Middle frontal gyrus (tissue), 1 donor: Measurements from ENCODE around the gene METTL1.
"Not testable (repeated sequence)": the region's sequence is repeated elsewhere in the genome, so short reads cannot be mapped to it uniquely, and the experiment has no call there.

Experiments
- DNase-seq: peaks from one replicate; pipeline ENCODE4 v3.0.0-alpha.2; 2015; ENCODE audit warnings: low spot score; ENCODE audit errors: extremely low spot score

METTL1 gene

DNA sequence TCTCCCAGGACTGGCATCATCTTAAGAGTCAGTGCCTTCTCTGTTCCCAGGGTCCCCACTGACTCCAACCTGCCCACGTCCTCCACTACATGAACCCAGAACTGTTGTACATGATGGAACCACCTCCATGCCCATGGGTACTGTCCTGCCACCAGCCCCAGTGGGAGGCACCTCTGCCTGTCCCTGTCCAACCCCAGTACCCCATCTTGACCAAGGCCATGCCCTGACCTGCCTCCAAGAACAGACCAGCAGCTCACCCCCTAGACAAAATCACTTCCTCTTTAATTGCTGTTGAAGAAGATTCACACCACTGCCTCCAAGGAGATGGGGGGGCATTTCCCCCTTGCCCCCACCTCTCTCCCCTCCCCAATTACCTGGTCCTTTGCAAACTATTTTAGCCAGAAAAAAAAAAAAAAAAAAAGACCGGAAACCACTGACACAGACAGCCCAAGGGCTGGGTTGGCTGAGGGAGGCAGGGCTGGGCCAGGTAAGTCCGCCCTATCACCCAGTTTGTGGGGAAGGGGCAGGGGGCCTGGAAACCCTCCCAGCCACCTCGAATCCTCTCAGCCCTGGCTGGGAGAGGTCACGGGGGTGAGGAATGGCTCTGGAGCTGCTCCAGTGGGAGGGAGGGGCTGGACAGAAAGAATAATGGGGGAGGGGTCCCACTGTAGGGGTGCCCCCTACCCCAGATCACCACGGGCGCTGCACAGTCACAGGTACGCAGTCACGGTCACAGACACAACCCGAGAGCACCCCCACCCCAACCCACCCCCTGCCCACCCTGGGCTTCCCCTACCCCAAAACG is 46.8 kb downstream of the METTL1 start:
- DNase-seq = no peak

DNA sequence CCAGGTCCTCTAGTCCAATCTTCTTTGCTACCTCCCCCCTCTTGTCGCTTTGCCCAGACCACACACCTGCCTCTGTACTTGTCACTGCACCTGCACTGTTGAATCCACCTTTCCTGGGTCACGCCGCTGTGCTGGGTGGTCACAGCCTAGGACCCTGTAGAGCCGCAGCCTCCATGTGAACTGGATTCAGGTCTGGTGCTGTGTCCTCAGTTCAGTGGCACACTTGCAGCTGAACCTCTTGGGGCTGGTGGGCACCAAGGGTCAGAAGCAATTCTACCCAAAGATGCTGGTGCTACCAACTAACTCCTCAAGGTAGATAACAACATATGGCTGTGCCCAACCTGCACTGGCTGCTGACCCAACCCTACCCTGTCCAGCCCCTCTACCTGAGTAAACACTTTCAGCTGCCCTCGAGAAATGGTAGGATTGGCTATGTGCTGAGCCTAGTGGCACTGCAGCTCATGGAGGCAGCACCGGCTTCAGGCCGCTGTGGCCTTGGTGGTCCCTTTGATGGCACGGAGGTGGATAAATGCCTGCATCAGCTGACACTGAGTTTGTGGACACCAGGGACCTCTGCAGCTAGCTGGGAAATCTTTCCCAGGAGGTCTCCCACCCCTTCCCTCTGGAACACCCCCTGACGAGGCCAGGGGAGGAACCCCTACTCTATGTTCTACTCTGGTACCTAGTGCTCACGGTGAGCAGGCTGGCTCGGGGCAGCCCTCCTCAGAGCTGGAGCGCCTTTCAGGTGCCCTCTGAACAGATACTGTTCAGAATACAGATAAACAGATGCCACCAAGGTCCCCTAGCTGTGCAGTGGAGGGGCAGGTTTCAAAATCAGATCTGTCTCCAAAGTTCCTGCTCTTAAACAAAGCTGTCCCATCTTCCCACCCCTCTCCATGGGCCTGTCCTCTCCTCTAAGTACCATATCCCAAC is 47.6 kb downstream of the METTL1 start:
- DNase-seq = no peak

DNA sequence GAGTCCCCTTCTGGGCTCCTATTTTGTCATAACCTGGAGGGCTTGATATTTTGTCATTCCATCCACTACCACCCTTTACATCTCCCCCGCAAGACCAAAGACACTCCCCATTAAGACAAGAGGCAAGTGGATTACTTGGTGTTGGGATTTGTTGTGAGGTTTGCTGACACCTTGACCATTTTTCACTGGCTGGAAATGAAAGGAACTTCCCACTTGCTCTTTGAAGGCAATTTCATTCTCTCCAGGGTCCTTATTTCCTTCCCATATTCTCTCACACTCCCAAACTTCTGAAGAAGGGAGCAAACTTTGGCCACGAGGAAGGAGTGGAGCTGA is 48.3 kb downstream of the METTL1 start:
- DNase-seq = no peak

DNA sequence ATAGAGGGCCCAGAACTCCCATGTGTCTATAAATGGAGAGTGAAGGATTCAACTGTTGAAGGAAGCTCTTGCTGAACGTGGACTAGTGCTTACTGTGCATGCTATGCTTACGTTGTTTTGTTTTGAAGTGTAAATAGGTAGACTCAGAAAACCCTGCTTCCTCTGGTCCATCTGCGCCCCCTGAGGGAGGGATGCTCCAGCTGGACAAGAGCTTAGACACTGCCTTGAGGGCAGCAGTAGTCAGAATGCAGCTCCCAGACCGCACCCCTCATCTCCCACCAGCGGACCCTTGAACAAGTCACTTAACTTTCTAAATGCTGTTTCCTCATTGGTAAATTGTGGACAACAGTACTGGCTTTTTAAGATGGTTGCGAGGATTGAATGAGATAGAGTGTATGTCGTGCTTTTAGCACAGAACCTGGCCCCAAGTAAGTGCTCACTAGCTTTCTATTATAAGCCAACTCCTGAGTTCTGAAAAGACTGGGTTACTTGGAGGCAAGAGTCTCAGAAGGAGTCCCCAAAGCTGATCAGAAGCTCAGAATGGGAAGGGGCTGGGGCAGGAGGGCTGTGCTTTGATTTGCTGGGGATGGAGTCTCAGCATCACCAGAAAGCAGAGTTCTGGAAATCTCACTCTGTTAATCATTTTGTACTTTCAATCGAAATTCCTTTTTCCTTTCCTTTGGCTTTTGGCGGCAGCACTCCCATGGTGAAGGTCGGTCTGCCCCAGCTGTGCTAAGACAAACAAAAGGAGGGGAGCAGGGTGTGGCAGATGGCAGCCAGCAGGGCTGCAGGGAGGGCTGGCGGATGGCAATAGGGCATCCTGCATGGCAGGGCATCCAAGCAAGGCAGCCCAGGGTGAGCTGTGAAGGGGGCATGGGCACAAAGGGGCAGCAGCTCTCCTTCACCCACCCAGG is 48.9 kb downstream of the METTL1 start:
- DNase-seq = no peak

DNA sequence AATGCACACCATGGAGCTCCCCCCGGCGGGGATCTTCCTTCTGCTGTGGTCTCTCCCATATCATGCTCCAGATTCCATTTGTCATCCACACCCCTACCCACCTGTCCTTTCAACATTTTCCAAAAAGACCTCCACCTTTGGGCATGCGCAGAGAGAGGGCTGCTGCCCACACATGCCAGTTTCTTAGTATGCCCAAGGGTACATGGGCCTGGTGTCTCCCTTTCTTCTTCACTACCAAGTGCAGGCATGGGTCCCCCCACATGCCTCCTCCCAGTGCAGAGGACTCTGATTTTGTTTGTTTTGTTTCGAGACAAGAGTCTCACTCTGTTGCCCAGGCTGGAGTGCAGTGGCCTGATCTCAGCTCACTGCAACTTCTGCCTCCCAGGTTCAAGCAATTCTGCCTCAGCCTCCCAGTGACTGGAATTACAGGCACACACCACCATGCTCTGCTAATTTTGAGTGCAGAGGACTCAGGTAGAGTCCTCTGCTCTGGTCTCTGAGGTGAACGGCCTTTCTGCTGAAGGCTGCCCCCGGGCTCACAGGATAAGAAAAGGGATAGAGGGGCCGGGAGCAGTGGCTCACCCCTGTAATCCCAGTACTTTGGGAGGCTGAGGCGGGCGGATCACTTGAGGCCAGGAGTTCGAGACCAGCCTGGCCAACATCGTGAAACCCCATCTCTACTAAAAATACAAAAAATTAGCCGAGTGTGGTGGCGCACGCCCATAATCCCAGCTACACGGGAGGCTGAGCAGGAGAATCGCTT is 49.9 kb downstream of the METTL1 start:
- not testable (repeated sequence) for DNase-seq

DNA sequence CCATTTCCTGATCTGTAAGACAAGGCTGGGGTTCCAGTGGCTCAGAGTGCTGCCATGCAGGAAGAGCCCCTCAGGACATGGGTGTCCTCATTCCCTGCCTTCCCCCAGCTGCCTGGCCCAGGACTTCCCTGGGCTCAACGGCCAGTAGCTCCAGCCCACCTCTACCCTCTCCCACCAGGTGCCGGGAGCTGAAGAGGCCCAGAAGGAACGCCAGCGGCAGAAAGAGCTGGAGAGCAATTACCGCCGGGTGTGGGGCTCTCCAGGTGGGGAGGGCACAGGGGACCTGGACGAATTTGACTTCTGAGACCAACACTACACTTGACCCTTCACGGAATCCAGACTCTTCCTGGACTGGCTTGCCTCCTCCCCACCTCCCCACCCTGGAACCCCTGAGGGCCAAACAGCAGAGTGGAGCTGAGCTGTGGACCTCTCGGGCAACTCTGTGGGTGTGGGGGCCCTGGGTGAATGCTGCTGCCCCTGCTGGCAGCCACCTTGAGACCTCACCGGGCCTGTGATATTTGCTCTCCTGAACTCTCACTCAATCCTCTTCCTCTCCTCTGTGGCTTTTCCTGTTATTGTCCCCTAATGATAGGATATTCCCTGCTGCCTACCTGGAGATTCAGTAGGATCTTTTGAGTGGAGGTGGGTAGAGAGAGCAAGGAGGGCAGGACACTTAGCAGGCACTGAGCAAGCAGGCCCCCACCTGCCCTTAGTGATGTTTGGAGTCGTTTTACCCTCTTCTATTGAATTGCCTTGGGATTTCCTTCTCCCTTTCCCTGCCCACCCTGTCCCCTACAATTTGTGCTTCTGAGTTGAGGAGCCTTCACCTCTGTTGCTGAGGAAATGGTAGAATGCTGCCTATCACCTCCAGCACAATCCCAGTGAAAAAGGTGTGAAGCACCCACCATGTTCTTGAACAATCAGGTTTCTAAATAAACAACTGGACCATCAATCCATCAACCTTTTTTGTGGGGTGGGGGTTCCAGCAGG is 51.0 kb downstream of the METTL1 start:
- DNase-seq = no peak

DNA sequence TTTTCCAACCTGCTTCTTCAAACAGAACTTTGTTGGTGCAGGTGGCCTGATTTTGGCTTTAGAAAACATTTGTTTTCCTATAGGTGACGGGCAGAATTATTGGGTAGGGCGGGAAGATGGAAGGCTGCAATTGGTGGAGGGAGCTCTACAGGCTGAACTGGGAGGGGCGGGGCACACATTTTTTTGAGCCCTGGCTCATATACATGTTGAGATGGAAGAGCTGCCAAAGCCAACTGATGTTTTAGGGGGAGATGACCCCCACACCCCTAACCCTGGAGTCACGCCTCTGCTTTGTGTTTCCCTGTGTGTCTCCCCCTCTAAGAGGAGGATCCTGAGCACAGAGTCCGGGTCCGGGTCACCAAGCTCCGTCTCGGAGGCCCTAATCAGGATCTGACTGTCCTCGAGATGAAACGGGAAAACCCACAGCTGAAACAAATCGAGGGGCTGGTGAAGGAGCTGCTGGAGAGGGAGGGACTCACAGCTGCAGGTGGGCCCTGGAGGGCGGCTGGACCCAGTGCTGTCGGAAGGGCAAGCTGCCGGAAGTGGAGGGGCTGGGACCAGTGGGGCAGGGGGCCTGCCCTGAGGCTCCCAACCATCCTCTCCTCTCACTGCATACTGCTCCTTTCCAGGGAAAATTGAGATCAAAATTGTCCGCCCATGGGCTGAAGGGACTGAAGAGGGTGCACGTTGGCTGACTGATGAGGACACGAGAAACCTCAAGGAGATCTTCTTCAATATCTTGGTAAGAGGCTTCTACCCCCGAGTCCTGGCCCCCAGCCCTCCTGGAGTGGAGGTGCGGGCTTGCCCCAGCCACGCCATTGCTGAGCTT is 51.9 kb downstream of the METTL1 start:
- DNase-seq = no peak

DNA sequence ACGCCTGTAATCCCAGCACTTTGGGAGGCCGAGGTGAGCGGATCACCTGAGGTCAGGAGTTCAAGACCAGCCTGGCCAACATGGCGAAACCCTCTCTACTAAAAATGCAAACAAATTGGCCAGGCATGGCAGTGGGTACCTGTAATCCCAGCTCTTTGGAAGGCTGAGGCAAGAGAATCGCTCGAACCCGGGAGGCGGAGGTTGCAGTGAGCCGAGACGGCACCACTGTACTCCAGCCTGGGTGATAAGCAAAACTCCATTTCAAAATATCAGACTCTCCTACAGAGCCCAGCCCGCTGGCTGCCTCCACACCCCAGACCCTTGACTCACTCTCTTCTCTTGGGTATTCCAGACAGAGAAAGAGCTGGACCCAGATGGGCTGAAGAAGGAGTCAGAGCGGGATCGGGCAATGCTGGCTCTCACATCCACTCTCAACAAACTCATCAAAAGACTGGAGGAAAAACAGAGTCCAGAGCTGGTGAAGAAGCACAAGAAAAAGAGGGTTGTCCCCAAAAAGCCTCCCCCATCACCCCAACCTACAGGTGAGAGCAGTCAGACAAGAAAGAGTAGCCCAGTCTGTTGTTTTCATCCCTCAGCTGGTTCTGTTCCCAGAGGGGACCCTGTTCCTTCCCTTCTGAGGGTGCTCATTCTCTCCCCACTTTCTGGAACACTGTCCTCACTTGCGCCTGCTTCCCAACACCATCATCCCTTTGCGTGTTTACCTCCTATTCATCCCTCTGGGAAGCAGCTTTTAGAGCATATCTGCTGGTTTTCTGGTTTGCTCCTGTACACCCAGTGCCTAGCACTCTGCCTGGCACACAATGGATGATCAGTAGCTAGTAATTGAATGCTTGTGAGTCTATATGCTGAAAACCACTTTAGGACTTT is 53.0 kb downstream of the METTL1 start:
- no peak for DNase-seq
